Smooth muscle cell of the coronary artery (primary cell): ENCODE data around the gene STIMATE. TPM values are rescaled to one million over a fixed set of nuclear protein-coding genes. Genes with fewer than 3 reads are reported as not detected.

Experiments used
- total RNA-seq: library from RNA; depleted of rRNA; stranded (reverse); fragments of >200 nt; gene quantifications from 2 replicates; pipeline ENCODE4 v1.2.3, GENCODE V29; 2014; ENCODE audit warnings: low replicate concordance

The STIMATE gene
- 7.5 and 10.9 TPM in 2 replicates for total RNA-seq

DNA sequence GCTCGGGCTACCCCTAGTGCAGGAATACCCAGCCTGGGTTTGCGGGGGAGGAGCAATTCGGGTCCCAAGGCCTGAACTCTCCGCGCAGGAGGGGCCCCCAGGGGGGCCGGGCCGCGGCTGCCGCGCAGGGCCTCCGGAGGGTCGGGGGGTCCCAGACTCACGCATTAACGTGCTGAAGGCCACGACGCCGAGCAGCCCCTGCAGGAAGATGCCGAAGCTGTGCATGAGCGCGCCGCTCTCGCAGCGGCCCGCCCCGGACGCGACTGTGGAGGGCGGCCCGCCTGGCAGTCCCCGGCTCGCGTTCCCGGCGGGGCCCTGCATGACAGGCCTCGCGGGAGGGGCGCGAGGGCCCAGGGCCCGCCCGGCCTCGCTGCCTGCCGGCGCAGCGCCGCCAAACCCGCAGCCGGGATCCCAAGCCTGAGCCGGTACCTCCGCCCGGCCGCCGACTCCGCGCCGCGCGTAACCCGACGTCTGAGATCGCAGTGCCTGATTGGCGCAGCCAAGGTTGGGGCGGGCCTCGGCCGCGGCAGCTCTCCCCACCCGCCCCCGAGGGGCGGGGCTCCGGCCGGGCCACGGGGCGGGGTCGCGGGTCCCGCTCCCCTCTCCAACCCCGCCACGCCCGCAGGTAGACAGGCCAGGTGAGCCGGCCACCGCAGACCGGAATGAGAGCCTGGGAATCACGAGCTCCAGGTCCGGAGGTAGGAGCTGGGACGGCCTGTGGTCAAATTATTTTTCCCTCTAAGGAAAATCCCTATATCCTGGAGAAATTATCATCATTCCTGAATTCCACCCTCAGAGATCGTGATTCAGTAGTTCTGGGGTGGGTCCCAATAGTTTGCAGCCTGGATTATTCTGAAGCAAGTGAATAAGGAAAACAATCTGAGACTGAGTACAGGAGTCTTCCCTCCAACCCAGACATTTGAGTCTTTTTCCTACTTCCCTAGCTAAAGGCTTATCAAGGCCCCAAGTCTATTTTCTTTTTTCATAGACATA is at the start of gene STIMATE:
TSS of gene STIMATE (minus strand) at position 419 of the 993 bp plus-strand sequence. CDS start at position 321, 98 bp downstream.

DNA sequence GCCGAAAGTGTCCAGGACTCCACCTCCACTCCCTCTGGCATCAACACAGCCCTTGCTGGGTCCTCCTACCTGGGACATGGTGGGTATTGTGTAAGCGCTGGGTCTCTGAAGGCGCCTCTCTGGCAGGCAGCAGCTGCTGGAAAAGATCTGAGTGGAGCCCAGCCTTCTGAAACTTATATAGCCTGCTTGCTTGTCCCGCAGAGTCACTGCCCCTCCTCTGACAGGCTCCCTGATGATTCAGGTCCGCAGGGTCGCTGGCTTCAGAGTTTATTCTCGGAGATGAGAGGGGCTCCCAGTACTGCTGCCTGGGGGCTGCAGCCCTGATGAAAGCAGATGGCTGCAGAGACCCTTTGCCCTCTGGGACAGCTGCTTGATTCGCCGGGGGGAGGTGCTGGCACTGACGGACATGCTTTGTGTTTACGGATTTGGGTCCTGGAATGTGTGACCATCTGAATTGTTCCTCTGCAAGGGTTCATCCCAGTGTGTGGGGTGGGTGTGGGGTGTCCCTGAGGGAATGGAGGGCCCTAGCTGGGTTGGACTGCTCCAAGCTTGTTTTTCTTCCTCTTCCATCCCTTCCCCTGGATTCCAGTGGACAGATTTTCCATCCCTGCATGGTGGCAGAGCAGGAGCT is 62.4 kb downstream of the STIMATE start, which contains the start of gene MUSTN1:
TSS of gene MUSTN1 (minus strand) at position 149 of the 631 bp plus-strand sequence. CDS start at position 78, 71 bp downstream.

DNA sequence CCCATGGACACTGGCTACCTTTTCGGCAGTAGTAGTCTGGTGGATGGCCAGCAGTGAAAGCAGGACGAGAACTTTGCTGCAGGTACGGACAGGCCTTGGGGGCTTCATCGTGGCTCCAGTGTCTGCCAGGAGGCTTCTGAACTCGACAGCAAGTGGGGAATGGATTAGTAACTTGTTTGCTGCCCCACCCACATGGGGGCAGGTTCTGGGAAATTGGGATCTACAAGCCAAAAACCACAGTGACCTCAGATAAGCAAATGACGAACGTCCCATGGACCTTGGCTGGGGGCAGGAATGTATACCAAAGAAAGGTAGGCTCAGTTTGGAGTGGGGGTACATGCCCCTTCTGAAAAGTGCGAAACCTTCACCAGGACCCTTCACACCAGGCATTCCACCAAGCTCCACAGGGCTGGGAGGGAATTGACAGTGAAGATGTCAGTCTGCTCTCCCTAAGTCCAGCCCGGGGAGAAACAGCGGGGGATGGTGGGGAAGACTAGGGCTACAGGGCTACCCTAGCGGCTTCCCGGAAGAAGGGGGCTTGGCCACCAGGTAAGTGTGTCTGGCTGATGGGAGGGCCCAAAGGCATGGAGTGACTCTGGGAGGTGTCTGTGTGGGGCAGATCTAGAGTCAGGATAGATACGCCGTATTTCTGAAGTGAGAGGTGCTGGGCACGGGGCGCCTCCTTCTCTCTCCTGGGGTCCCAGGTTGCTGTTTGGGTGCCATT is 66.7 kb downstream of the STIMATE start, which contains the start of gene ITIH4:
TSS of gene ITIH4 (minus strand) at position 138 of the 724 bp plus-strand sequence. CDS start at position 108, 30 bp downstream.

DNA sequence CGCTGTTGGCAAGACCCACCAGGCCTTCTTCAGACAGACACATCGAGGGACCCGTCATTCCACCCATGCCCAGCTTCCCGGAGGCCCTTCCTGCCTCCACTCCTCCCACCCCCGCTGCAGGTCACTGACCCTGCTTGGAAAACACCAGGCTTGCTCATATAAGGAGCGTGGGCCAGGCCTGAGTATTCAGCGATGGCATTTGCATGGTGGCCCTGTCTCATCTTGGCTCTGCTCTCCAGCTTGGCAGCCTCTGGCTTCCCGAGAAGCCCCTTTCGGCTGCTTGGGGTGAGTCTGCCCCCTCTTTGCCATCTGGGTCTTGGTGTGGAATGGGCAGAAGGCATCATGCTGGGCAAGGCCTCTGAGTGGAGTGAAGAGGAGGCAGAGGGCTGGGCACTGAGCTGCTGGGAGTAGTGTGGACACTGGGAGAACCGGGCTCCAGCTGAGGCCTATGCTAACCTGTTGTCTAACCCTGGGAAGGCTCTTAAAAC is 102.7 kb downstream of the STIMATE start, which contains the start of gene ITIH3:
TSS of gene ITIH3 (plus strand) at position 185 of the 488 bp plus-strand sequence. CDS start at position 193, 8 bp downstream.

Other genes with a start within 250 kb of the STIMATE start
- 37.8 and 46.1 TPM in 2 replicates for gene PBRM1, start 211.6 kb downstream of the STIMATE start, total RNA-seq
- 44.8 and 106 TPM in 2 replicates for gene GNL3, start 211.5 kb downstream of the STIMATE start, total RNA-seq
- 105 and 119 TPM in 2 replicates for gene GLT8D1, start 191.8 kb downstream of the STIMATE start, total RNA-seq
- 14.0 and 42.9 TPM in 2 replicates for gene SPCS1, start 191.4 kb downstream of the STIMATE start, total RNA-seq
- gene NEK4, start 126.6 kb downstream of the STIMATE start, total RNA-seq, result 16.7 and 22.3 TPM in 2 replicates
- gene ITIH1, start 119.9 kb downstream of the STIMATE start, total RNA-seq, result 0.59 TPM in 1 of 2 replicates, not detected in the other
- gene ITIH3, start 102.8 kb downstream of the STIMATE start, total RNA-seq, result 2.8 TPM in 1 of 2 replicates, not detected in the other
- 0.82 and 1.1 TPM in 2 replicates for gene ITIH4, start 66.9 kb downstream of the STIMATE start, total RNA-seq
- not detected in 2 replicates for gene MUSTN1, start 62.5 kb downstream of the STIMATE start, total RNA-seq
- gene SFMBT1, start 148.5 kb upstream of the STIMATE start, total RNA-seq, result 1.2 and 4.2 TPM in 2 replicates
- 4.7 and 12.6 TPM in 2 replicates for gene RFT1, start 232.9 kb upstream of the STIMATE start, total RNA-seq